ENCODE results near the gene OPCML.

OPCML gene

GRCh38 chr11:133104009-133104744, 428.1 kb downstream of the OPCML start (continued):
- TF ChIP-seq CREB5 (CRISPR knock-in tag; IDR thresholded peaks at IDR 0.05; ENCODE audit: low read depth) (no peak), CSDC2 (CRISPR knock-in tag; IDR thresholded peaks at IDR 0.05) (no peak), POU6F1 (CRISPR knock-in tag; IDR thresholded peaks at IDR 0.05; ENCODE audit: borderline replicate concordance, low read depth) (no peak), RARB (CRISPR knock-in tag; IDR thresholded peaks at IDR 0.05) (no peak), ZNF8 (CRISPR knock-in tag; IDR thresholded peaks at IDR 0.05) (no peak), BACH2 (CRISPR knock-in tag; IDR thresholded peaks at IDR 0.05; ENCODE audit: borderline replicate concordance) (no peak), ZC3H10 (CRISPR knock-in tag; IDR thresholded peaks at IDR 0.05) (no peak), ARNTL (CRISPR knock-in tag; IDR thresholded peaks at IDR 0.05; ENCODE audit: borderline replicate concordance, low read depth) (no peak), ISL1 (CRISPR knock-in tag; IDR thresholded peaks at IDR 0.05) (no peak)

- TF ChIP-seq ESRRG (CRISPR knock-in tag; IDR thresholded peaks at IDR 0.05) = no peak
- TF ChIP-seq ZNF8 (CRISPR knock-in tag; IDR thresholded peaks at IDR 0.05) = no peak
- no peak for TF ChIP-seq BACH2 (CRISPR knock-in tag; IDR thresholded peaks at IDR 0.05; ENCODE audit: borderline replicate concordance)
- no peak for TF ChIP-seq POU6F1 (CRISPR knock-in tag; IDR thresholded peaks at IDR 0.05; ENCODE audit: borderline replicate concordance, low read depth)
- no peak for TF ChIP-seq SNAI2 (CRISPR knock-in tag; IDR thresholded peaks at IDR 0.05)
- TF ChIP-seq CSDC2 (CRISPR knock-in tag; IDR thresholded peaks at IDR 0.05) = no peak
- TF ChIP-seq ZC3H10 (CRISPR knock-in tag; IDR thresholded peaks at IDR 0.05) = no peak
- no peak for TF ChIP-seq PATZ1 (CRISPR knock-in tag; IDR thresholded peaks at IDR 0.05; ENCODE audit: borderline replicate concordance)
- TF ChIP-seq OSR1 (CRISPR knock-in tag; IDR thresholded peaks at IDR 0.05) = no peak
- TF ChIP-seq RARB (CRISPR knock-in tag; IDR thresholded peaks at IDR 0.05) = no peak
- no peak for TF ChIP-seq PPARA (CRISPR knock-in tag; IDR thresholded peaks at IDR 0.05; ENCODE audit: borderline replicate concordance)
- no peak for TF ChIP-seq ZNF70 (CRISPR knock-in tag; IDR thresholded peaks at IDR 0.05)
- no peak for TF ChIP-seq TCF4 (CRISPR knock-in tag; IDR thresholded peaks at IDR 0.05; ENCODE audit: borderline replicate concordance)
- TF ChIP-seq ISL1 (CRISPR knock-in tag; IDR thresholded peaks at IDR 0.05) = no peak
- TF ChIP-seq CREB5 (CRISPR knock-in tag; IDR thresholded peaks at IDR 0.05; ENCODE audit: low read depth) = no peak
- TF ChIP-seq ZNF565 (CRISPR knock-in tag; conservative IDR thresholded peaks at IDR 0.05; ENCODE audit: low read depth) = no peak
- no peak for TF ChIP-seq ZFP3 (CRISPR knock-in tag; IDR thresholded peaks at IDR 0.05)
- TF ChIP-seq TSHZ2 (CRISPR knock-in tag; IDR thresholded peaks at IDR 0.05) = no peak
- TF ChIP-seq ZFP30 (CRISPR knock-in tag; IDR thresholded peaks at IDR 0.05) = no peak
Measured at GRCh38 chr11:133096981-133097380, 435.3 kb downstream of the OPCML start.

More at GRCh38 chr11:133096981-133097380, 435.3 kb downstream of the OPCML start:
- no peak for ATAC-seq

All from SK-N-SH treated with all-trans-retinoic acid at 6 μM for 48 hours (cell line).